NCI-H2029 treated with DMSO at 0.1 percent for 48 hours (cell line): Measurements from ENCODE around the gene TREM1.

Experiments used
- DNase-seq: peaks from one replicate; lab custom pipeline; 2025; lab: John Stamatoyannopoulos, UW

Gene TREM1

DNA sequence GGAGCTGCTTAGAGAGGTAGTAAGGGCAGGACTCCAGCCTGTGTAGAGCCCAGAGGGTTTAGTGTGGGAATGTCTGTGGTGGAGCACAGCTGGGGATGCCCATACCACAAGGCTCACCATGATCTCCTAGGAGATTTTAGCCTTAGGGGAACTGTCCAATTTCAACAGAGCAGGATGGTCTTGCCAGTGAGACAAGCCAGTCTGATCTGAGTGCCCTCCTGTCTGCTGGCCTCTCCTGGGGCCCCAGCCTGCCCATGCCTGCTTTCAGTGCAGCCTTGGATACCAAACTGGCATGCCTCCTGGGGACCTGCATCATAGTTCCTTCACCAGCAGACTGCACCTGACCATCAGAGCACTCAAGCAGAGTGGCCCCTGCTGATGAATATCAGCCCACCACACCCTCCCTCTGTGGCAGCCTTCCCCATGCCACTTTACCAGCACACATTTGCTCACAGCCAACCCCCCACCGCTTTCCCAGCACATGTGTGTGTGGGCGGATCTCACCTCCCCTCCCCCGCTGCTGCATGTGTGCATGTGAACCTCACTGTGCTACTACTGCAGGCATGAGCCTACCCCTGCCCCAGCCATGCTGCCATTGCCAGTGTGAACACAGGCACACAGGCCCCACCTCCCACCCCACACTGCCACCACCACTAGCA, 7.9 kb upstream of the TREM1 start:
- DNase-seq, result no peak

DNA sequence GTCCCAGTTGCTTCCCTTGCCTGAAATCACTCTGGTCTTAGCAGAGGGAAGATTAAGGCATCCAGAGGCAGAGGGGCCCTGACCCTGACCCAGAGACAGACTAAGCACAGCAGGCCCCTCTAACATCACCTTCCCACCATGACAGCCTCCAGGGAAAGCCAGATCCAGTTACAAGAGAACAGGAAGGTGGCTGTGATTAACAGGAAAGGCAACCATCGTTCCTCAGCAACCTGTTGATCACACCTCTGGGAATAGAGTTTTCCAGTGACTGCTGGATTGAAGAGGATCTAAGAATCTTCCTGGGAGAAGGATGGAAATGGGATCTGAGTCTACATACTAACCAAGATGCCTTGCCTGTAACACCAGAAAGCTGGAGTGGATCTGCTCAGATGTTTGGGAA, 5.2 kb upstream of the TREM1 start:
- DNase-seq, result no peak

DNA sequence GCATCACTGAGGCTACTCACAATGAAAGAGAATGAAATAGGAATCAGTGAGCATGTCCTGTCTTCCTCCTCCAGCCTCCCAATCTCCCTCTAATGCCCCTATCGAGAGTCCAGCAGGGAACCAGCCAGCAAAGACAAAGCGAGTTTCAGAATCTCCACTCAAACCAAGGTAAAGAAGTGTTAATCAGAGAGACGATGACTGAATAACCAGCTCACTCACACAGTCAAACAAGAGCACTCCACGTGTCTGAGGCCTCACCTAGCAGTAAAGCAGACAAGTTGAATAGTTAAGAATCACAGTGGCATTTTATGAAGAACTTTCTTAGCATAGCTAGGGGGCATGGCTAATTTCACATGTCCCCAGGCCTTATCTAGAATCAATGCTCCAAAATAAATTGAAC, 3.3 kb upstream of the TREM1 start:
- no peak for DNase-seq

DNA sequence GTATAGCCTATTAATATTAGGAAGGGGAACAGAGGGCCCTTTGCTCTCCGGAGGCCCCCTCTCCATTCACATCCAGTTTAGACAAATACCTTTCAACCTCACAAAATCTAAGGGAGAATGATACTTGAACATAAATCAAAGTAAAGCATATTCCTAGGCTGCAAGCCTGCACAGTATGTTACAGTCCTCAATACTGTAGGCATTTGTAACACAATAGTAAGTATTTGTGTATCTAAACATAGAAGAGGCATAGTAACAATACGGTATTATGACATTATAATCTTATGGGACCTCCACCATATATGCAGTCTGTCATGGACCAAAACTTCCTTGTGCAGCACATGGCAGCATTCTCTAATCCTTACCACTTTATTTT, 2.3 kb upstream of the TREM1 start:
- peak; percentile 85 for DNase-seq

DNA sequence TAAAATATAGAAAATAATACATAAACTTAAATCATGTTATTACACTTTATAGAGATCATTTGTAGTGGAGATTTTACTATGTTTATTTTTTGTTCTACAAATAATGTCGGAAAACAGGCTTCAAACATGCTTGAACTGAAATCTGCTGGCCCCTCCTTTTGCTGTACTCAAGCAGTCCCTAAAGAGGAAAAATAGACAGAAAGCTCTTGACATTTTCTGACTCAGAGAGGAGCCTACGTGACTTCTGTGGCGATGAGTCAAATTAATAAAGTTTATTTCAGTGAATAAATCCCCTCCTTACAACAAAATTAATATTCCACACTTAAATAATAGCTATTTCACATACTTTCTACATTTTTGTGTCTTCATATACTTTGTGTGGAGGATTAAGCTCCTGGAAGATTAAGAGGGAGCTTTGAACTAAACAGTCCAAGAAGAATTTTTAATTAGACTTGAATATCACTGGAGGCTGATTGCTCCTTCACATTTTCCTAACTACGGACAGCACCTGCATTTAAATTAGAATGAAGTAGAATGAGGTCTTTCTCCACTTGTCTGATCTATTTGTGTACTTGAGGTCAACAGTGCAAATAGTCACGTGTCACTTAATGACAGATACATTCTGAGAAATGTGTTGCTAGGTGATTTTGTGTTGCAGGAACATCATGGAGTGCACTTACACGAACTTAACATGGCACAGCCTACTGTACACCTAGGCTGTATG, 1.7 kb upstream of the TREM1 start:
- peak; percentile 96 for DNase-seq

DNA sequence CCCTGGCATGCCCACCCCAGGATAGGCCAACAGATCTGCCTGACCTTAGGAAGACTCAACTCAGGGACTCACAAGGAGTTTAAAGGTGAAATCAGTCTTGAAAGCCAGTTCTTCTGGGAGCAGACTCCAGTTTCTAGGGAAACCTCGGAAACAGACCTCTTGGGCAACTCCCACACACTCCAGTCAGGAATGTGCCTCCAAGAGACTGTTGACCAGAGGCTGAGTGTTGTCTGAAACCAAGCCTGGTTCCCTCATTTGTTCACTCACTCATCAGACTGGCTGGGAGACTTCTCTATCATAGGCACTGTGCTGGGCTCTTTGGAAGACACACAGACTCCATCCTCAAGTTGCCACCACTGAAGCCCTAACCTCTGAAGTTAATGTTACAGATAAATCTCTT, 1.8 kb downstream of the TREM1 start:
- peak; percentile 19 for DNase-seq

DNA sequence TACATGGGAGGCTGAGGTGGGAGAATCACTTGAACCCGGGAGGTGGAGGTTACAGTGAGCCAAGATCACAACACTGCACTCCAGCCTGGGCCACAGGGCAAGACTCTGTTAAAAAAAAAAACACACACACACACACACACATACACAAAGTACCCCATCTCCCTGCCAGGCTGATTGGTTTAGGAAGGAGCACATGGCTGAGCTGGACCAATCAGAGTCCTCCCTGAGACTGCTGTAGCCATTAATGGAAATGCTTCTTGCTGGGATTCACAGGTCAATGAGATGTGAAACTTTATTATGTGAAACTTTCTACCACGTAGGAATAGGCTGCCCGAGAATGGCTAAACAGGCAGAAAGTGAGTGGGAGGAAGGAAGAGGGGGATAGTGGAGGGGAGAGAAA, 2.9 kb downstream of the TREM1 start:
- DNase-seq, result no peak

DNA sequence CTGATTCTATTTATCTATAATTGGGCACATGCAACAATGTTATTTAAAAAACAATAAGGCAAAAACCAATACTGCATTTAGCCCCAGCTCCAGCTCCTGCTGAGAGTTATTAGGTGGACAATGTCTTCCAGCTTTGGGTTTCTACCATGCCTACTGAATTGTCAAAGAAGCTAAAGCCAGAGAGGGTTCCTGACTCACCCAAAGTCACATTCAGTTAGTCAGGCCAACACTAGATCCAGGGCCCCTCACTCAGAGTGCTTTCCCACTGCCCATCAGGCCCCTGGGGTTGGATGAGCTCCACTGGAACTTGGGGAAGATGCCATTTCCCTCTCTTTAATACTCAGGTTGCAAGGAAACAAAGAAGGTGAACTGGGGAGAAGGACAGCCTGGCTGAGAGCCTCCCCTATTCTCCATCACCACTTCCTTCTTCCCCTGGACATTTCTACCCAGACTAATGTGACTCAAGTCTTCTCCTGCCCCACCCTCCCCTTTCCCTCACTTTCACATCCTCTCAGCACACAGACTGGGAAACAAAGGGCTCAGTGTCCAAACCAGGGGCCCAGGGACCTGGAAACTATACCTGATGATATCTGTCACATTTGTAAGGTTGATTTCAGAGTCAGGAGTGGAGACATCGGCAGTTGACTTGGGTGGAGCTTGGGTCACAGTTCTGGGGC, 6.0 kb downstream of the TREM1 start:
- no peak for DNase-seq

DNA sequence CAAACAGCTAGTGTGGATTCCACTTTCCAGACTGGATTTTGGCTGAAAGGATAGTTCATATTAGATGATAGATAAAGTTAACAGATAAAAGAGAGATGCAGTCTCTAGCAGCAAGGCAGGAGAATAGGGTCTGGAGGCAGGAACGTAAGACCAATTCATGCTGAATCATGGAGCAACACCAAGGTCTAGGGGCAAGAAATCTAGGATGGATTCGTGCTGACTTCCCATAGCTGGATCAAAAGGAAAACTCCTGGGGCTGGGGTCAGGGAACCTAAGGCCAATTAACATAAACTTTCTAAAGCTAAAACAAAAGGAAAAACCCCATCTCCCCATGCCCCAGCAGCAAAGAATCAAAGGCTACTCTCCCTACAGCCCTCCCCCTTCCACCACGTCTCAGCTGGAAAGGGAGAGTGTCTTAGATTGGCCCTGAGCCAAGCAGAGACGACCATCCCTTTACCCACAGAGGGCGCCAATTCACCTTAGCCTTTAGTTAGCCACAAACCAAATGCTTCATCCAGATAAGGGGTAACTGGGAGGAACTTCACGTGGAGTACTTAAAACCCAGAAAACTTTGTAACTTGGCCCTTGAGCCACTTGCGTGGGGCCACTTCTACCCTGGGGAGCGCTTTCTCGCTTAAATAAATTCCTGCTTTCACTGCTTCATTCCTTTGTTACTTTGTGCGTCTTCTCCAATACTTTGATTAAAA, 7.6 kb downstream of the TREM1 start:
- peak; percentile 92 for DNase-seq

DNA sequence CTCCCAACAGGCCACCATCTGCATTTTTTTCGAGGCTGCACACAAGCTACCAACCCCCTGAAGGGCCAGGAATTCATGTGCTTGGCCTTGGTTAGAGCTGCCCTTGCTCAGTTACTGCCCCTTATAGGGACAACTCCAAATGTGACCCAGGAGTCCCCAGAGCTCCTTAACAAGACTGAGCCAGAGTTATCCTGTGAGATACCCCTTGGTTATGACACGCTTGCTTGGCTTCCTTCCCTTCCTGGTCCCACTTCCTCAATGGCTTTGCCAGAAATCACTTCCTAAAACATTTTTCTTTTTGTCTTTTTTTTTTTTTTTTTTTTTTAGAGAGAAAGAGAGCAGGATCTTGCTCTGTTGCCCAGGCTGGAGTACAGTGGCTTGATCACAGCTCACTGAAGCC, 8.9 kb downstream of the TREM1 start:
- DNase-seq, result no peak

DNA sequence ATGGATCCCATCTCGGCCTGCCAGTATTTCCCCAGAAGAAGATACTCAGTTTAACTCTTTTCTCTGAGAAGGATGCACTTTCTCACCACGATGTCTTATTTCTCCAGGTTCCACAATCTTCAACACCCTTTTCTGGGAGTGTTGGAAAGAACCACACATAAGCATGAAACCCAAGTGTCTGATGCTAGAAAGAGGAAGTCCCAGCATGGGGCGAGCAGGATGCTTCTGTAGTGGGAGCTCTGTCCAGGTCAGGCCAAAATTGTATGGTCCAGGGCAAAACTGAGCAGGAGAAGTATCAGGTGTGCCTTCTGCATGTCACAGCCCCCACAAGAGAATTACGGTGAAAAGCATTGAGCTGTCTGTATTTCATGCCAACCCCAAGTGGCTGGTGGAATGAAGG, 11.0 kb downstream of the TREM1 start:
- no peak for DNase-seq

DNA sequence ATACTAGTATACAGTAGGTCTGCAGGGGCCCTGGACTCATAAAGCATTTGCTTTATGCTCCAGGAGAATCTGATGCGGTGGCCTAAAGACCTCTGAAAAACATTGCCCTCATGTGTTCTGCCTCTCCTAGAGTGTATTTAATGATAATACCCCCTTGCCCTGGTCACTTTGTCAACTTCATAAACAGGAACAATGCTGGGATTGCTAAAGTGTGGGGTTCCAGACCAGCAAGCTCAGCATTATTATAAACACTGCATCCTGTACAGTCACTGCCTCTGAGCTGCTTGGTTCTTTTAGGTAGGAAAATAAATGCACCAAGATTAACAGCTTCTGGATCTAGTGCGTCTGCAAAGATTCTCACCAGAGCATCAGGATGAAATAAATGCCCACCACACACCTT, 12.2 kb downstream of the TREM1 start:
- DNase-seq, result no peak

DNA sequence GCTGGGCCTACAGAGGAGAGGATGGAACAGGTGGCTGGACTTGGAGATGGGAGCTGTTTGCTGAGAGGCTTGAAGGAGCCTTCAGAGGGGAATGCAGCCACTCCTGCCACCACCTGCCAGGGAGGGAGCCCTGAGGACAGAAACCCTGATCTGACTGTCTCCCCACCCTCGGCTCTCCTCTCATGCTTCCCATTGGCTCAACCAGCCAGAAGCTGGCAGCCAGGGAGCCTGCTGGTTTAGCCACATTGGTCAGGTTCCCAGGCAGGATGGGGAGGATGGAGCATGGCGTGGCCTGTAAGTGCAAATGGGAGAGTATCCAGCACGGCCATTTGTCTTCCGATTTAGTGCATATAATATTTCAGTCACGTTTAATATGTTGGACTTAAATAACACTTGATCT, 12.8 kb downstream of the TREM1 start:
- DNase-seq, result peak; percentile 21

DNA sequence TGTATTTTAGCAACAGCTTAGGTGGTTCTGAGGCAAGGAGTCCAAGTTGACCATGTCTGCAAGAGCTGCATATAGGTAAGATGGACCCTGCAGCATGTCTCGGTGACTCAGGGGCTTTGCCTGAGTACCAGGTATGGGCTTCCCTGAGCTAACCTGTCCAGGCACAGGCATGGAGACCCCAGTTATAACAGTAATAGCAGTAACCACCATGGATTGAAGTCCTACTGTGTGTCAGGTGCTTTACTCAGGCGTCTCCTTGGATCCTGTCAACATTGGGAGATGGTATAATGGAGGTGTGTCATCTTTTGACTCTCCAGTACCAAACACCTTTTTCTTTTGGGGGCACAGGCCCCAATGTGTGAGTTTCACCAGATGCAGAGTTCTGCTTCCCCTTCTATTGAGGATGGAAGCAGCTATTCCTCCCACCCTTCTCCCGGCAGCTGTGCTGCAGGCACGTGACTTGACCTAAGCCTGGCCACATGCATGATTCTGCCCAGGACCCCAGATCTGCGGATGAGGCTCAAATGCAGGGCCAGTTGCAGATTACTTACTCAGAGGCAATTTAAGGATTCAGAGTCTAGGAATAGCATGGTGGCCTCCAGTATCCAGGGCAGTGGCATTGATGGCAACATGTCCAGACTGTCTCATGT, 13.8 kb downstream of the TREM1 start:
- DNase-seq, result no peak

DNA sequence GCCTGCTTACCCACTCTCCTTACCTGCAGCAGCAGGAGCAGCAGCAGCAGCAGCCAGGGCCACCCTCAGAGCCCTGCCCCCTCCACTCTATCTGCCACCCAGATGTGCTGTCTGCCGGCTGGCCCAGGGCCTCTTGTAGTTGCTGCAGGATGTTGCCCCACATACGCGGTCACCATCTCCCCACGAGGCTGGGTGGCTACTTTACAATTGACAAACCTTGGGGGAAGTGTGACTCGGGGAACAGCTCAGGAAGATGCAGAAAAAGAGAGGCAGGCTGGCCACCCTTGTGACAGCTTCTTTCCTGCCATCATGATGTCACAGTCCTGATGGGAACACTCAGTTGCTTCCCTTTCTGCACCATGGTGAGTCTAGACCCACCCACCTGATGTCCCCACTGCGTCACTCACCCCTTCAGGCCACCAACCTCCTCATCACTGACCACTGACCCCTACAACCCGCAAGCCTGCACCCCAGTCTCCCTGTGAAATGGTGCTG, 14.5 kb downstream of the TREM1 start:
- no peak for DNase-seq

DNA sequence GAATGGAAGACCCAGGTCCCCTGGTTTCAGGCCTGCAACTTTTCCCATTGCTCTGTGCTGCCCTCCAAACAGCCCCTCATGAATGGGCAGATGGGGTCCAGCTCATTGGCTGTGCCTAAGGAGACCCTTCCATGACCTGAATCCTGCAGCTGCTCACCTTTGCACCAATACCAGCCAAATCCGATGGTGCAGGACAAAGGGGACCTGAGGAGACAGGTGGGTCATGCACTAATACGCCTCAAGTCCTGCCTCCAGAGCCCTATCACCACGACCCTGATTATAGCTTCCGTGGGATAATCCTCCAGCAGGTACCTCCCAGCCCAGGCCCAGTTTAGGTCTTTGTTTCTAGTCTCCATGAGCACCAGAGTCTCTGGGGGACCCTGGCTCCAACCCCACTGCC, 16.8 kb downstream of the TREM1 start:
- no peak for DNase-seq

DNA sequence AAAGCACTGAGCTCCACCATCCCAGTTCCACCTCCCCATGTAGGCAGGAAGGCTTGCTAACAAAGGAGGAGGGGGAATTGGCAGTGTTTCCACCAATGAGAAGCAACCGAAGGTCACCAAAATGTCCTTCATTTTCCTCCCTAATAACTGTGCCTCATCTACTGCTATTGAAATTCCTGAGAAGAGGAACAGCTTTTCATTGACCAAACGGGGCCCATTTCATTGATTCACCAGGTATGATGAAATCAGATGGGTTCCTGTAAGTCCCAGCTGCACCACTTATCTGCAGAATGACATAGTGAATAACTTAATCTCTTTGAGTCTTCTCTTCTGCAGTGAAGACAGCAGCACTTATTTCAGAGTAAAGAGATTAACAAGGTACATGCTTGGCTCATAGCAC, 17.3 kb downstream of the TREM1 start:
- DNase-seq, result no peak

DNA sequence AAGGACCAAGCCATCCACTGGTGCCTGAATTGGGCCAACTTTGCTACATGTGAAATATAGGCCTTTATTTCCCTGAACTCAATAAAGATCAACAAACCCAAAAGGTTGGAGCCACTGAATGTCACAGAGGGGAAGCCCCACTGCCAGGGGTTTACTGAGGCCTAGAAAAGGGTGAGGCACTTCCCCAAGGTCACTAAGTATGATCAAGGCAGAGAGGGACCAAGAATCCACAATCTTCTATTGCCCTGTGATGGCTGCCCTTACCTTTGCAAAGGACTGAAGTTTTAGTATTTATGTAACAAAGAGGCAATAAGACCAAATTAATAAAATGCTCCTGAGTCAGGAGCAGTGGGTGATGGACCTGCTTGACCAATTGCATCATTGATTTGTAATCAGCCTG, 18.0 kb downstream of the TREM1 start:
- no peak for DNase-seq

DNA sequence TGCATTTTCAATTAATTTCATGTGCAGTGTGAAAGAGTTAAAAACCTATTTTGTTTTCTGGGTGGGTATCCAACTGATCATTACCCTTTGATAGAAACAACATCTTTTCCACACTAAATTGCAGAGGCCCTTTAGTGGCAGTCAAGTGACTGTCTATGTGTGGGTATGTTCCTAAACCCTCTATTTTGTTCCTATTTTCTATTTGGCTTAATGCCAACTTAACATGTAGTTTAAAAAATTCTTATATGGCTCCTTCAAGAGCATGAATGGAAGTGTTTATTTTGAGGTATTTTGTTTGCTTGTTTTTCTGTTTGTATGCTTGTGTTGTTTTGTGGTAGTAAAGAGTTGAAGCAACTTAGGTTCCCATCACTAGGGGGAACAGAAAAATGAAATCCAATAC, 19.9 kb downstream of the TREM1 start:
- no peak for DNase-seq

DNA sequence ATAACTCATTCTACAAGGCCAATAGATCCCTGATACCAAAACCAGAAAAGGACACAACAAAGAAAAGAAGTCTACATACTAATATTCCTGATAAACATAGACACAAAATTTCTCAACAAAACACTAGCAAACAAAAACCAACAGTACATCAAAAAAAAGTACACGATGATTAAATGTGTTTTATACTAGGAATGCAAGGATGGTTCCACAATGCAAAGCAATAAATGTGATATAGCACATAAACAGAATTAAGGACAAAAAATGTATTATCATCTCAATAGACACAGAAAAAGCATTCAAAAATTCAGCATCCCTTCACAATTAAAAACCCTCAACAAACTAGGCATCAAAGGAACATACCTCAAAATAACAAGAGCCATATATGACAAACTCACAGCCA, 23.2 kb downstream of the TREM1 start:
- DNase-seq, result no peak

DNA sequence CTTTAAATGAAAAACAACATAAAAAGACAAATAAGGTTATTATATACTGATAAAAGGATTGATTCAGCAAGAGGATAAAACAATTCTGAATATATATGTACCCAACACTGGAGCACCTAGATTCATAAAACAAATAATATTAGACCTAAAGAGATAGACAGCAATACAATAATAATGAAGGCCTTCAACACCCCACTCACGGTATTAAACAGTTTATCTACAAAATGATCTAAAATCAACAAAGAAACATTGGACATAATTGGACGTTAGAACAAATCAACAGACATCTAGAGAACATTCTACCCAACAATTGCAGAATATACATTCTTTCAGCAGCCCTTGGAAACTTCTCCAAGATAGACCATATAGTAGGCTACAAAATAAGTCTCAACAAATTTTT, 24.1 kb downstream of the TREM1 start:
- no peak for DNase-seq

DNA sequence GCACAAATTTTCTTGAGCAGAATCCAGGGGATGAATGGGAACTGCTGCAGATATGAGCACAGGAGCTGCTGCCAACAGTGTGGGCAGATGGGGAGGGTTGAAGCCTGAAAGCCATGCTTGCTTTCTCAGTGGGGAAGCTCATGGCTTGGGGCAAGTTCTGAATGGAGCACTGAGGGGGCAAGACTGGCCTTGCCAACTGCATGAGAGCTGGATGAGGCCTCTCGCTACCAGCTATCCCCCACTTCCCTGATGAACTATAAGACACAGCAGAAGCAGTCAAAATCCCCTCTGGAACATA, 28.3 kb downstream of the TREM1 start:
- no peak for DNase-seq
